GM21786 (cell line): ENCODE results near the gene LMO1.

Experiments
- ATAC-seq: cut with Tn5 transposase; IDR thresholded peaks from one replicate; pipeline ENCODE4 v1.9.1; 2021; ENCODE audit not compliant: unreplicated experiment

LMO1 gene

DNA sequence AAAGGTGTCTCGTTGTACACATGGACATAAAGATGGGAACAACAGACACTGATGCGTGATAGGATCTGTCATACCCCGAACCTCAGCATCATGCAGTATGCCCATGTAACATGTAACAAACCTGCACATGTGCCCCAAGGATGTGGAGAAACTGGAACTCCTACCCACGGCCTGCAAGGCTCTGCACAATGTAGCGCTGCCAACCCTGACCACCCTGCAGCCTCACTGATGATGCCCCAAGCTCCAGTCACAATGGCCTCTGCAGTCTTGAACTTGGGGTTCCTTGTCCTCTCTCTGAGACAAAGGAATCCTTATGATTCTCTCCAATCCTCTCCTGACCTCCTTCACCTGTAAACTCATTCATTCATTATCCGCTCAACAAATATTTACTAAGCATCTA, 14.2 kb downstream of the LMO1 start:
- ATAC-seq: no peak

DNA sequence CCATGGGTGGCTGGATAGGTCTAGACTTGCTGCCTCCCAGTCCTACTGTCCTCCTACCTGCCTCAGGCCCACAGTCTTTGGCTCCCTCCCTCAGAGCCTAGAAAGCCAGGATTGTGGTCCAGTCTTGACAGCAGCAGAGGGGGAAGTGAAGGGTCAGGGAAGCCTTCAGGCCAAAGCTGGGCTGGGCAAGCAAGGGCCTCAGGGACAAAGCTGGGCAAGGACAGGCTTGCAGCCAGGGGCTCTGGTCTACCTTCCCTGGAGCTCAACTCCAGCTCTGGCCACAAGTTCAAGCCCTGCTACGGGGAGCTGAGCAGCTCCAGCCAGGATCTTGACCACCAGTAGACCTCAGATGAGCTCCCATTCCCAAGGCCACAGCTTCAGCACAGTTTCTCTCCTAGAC, 14.9 kb downstream of the LMO1 start:
- ATAC-seq: no peak

DNA sequence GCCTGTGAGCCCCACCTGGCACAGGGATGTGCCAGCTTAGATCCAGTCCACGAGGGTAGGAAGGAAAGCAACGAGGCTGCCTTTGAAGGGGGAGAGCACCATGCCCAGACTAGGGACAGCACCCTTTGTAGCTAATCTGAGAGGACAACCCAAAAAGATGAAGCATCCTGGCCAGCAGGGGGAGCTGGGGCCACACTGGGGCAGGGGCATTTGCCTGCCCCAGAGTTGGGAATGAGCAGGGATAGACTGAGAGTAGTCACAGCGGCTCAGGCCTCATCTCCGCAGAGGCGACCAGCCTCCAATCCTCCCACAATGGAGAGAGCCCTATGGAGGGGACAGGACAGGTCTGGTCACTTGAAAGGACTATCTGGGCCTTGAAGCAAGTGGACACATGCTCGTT, 16.4 kb downstream of the LMO1 start:
- no peak for ATAC-seq

DNA sequence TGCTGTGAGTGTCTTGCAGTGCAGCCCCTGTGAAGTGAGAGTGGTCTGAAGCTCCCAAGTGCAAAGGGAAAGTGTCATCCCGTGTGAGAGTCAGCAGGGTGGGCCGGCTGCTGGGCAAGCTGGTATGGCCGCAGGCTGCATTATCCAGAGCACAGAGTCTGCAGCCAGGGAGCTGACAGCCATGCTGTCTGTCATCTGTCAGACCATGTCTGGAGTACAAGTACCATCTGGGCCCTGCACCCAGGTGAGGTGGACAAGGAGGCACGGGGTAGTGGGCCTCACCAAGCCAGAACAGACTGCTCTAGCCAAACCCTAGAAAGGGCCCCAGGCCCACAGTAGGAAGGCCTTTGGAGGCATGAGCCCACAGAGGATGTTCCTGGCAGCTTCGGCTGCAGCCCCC, 20.2 kb downstream of the LMO1 start:
- ATAC-seq: no peak

DNA sequence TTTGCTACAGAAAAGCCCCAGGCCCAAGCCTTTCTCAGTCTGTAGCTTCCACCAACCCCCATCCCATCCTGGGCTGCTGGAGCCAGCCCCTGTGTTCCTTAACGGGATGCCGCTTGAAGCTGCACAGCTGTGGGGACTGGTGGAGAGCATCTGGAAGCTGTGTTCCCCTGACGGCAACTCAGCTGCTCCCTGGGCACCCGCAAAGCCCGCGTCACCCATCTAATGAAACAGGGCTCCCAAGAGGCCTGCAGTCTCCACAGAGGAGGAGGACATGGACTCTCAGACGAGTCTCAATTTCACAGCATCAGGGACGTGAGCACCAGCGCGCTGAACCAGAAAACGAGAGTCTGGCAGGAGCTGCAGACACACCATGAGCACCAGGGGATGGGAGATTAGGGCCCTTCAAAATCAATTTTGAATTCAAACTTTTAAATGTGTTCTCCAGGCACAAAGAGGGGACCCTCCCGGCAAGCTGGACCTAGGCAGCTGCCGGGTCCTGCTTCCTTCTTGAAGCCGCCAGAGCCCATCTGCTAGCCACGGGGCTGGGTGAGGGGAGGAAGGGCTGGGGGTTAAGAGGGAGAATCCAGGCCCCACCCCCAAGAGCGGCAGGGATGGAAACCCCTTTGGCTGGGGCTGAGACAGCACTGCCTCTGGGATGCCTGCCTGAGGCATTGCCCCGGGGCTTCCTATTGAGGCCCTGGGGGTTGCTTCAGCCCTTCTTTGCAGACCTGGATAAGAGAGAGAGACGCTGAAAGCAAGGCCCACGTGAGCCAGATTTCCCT, 21.0 kb downstream of the LMO1 start:
- no peak for ATAC-seq

DNA sequence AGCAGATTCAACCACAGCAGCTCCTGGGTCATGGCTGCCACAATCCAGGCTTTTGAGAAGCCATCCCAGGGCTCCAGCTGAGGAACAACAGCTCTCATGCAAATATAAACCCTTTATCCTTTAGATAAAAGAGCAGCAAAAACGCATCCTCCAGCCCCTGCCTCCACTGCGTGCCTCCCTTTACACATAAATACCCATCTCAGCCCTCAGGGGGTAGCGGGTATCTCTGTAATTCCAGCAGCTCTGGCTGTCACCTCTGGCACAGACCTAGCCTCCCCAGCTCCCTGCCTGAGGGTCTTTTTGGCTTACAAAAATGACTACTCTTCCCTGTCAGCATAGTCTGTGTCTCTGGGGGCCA, 21.6 kb downstream of the LMO1 start:
- no peak for ATAC-seq

DNA sequence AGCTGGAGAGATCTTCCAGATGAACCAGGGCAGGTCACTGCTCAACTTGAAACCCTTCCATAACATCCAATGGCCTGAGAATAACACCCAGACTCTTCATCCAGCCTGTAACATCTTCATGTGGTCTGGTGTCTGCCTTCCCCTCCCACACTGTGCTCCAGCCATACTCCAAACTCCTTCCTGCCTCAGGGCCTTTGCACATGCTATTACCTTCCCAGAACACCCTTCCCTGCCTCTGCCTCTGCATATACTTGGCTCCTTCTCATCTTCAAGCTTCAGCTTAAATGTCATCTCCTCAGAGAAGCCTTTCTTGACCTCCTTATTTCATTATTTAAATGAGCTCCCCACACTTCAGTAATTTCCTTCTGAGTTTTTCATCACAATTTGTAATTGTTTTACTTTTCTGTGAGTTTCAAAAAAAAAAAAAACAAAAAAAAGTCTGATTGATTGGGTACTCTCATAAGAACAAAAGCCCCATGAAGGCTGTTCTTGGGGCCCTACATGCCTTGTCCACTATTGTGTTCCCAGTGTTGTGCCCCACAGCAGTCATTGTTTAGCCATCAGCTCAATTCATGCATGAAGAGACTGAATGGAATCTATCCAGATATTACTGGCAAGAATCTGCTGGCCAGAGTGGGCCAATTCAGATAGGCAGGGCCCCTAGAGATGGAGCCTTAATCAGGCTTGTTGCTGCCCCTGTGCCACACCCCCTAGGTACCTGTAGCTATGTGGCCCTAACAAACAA, 22.1 kb downstream of the LMO1 start:
- ATAC-seq: no peak

DNA sequence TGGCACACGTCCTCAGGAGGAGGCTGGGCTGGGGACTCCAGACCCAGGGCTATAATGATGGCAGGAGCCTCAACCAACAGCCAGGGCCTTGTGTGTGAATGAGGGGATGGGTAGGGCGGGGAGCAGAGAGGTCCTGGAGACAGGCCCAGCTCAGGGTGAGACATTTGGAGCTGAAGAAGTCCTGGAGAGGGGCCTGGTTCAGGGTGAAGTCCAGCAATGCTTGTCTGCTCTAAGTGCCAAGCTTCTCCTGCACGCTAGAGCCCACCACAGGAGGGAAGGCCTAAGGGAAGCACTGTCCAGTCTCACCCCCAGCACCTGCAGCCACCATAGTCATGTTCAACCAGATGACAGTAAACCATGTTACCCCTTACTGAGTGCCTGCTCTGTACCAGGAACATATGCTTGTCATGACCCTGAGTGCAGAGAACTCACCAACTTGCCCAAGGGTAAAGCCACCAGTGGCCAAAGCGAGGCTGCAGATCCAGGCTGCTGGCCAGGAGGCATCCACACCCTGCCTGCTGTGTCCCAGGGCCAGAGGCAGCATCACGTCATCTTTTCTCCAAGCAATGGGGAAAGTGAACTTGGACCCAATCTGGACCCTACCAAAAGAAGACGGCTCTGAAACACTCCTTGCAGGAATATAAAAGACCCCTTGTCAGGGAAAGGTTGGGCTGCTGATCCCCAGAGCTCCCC, 24.0 kb downstream of the LMO1 start:
- ATAC-seq: no peak

DNA sequence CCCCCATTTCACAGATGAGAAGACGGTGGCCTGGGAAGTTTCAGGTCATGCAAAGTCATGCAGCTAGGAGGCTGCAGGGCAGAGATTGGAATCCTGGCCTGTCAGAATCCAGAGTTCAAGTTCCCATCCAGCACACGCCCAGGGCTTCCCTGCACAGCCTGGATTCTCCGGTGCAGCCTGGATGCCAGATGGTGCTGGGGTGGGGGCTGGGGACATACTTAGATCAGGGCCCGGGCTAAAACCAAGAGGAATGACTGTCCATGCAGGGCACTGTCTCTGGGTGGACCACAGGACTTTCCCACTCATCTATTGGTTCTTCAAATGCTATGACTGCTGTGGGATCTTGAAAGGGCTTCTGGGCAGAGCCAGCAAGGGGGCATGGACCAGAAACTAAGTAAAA, 24.6 kb downstream of the LMO1 start:
- no peak for ATAC-seq

DNA sequence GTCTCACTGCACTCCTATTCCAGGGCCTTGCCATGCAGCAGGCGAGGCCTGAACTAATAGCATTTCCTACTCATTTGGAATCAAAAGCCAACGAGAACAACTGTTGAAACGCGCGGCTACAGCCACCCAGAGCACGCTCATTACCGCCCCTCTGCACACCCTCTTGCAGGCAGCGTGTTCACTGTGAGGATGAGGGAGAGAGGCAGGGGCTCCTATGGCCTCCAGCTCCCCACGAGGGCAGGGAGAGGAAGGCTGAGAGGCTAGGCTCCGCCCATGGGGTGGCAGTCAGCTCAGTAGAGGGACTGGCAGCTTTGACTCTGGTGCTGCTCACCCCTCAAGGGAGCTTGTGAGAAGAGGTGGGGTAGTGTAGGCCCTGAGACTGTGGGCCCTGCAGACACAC, 26.2 kb downstream of the LMO1 start:
- ATAC-seq: no peak

DNA sequence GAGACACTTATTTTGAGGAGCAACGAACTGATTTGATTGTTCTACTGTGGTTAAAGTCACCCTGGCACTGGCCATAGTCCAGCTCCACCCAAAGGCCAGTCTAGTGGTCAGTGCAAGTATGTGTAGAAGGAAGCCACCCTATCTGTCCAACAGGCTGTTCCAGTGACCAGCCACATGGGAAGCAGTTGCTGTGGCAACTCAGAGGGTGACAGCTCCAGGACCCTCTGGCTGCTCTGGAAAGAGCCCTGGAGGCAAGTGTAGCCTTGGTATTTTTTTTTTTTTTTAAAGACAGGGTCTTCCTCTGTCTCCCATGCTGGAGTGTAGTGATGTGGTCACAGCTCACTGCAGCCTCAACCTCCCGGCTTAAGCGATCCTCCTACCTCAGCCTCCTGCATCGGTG, 27.8 kb downstream of the LMO1 start:
- no peak for ATAC-seq

DNA sequence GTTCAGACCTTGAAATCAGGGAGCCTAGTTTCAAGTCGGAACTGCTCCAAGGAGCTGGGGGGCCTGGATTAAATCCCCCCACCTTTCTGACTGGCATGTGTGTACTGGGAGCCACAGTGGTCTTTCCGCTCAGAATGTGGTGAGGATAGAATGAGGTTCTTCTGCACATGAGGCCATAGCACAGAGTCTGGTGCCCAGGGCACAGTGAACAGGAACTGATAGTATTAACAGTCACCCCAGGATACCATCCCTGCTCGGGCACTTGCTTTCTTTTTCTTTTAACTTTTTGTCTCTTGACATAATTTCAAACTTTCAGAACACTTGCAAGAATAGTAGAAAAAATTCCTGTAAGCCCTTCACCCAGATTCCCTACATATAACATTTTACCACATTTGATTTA, 28.8 kb downstream of the LMO1 start:
- ATAC-seq: no peak

DNA sequence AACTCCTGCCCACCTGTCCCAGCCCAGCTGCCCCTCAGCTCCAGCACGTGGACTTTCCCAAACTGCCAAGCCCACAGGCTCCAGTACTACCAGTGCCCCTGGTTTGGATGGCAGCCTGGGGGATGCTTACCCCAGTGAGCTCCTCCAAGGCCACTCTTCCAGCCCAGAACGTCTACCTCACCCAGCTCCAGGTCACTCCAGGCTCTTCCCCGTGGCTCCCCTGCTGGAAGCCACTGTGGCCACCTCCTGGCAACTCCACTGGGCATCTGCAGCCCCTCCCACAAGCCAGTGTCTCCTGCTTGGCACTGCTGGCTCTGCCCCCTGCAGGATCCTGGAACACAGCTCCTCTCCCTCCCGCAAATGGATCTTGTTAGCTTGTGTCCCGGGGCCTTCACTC, 29.3 kb downstream of the LMO1 start:
- ATAC-seq: no peak

DNA sequence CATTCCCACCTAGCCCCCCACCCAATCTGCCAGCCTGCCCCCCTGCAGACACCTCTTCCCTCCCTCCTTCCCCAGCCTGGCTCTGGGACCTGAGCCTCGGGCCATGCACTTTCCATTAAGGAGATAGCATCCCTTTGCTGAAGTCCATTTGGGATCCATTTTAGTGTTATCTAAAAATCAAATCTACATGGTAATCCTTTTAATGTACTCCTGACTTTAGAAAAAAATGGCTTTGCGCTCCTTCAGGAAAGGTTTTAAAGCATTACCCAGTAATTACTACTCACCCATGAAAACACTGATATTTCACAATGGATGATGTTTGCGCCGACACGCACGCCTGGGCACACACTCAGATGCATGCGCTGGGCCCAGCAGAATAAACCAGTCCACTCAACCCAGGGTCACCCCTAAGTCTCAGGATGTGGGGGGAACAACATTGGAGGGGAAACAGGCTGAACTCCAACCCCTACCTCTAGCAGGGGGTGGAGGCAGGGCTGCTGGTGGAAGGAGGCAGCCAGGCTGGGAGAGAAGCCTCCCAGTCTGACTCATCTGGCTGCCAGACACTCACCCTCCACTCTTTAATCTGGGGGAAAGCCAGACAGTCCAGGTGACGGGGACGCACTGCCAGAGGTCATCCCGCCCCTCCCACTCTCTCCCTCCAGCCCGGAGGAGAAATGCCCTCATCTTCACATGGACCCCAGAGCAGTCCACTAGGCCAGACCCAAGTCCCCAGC, 29.8 kb downstream of the LMO1 start:
- ATAC-seq: no peak

DNA sequence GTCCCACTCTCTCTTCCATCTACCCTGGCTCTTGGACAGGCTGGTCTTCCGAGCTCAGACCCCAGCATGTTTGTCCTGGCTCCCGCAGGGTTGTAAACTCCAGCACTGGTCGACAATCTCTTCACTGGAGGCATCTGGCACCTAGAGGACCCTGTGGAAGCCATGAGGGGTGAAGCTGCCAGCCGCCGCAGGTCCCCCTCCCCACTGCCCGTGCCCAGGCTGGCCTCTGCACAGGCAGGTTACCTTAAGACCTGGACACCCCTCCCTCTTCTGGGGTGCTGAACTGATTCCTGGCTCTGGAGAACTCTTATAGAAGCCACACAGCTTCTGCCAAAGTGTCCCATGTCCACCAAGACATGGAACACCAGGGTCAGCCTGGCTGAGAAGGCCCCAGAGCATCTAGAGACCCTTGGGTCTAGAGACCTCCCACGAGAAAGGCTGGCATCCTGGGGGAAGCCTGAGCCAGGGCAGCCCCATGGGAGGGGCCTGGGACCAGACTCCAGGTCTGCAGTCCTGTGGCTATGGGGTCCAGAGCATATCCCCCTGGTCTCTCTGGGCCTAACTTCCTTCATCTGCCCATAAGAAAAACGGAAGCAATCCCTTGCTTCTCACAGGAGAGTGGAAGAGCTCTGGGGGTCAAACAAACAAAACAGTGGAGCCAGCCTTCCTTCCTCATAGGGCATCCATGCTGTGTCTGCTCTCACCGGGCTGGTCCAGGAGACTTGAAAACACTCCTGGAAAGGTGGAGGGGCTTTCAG, 30.6 kb downstream of the LMO1 start:
- no peak for ATAC-seq

DNA sequence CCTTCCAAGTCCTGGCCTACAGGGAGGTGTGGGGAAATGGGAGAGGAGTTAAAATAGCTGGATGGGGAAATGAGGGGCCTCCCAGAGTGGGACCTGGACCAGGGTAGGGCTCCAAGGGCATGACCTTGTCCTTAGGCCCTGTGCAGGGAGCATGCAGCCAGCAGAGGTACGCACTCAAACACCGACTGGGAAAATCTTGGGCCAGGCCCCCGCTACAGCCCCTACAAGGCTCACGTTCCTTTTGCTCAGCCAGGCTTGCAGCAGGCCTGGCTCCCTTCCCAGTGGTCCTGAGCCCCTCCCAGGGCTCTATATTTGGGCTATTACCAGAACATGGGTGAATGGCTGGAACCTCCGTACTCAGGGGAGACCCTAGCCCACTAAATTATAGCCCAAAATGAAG, 31.3 kb downstream of the LMO1 start:
- no peak for ATAC-seq

DNA sequence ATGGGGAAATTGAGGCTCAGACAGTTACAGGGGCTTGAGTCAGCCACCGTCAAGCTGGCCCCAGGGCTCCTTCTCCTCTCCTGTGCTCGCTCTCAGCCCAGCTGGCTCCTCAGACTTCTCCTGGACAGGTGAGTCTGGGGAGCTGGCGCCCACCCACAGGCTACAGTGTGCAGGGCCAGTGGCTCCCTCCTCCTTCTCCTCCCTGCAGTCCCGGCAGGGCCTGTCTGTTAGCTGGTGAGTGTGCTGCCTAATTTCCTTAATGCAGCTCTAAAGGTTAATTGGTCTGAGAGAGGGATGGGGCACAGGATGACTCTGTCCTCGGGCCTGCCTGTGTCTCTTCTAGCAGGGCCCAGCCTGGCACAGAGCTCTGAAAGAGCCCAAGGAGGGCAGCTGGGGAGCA, 31.7 kb downstream of the LMO1 start:
- ATAC-seq: no peak

DNA sequence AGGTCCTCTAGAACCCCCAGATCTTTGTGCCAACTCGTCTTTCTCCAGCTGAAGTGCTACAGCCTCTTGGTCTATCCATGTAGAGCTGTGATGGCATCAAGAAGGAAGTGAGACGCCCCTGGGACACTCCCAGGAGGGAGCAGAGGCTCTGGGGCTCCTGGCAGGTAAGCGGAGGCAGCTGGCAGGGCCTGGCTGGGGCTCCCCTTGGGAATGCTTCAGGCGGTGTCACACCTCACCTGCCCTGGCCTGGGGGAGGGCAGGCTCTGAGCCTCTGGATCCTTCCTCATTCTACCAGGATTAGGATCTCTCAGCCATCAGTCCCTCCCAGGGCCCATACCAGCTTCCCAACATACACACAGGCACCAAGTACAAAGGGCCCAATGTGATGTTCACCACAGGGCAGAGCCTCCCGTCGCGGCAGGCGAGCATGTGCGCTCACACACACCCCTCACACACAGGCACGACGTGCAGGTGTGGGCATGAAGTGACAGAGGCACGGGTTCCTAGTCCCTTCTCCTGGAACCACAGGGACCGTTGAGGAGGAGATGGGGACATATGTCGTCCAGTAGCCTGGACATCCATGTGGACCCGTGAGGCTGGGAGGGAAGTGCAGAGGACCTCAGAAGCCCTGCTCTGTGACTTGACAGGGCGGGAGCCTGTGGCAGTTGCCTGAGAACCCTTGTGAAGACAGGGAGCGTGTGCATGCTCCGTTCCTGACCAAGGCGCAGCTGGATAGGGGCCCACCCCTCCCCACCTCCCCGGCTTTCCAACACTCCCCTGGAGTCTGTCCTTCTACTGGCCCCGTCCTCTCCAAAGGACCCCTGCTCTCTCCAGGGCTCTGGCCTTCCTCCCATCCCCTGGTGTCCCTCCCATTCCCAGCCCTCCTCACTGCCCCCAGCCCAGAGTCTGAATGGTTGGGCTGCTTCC, 32.5 kb downstream of the LMO1 start:
- ATAC-seq: no peak

DNA sequence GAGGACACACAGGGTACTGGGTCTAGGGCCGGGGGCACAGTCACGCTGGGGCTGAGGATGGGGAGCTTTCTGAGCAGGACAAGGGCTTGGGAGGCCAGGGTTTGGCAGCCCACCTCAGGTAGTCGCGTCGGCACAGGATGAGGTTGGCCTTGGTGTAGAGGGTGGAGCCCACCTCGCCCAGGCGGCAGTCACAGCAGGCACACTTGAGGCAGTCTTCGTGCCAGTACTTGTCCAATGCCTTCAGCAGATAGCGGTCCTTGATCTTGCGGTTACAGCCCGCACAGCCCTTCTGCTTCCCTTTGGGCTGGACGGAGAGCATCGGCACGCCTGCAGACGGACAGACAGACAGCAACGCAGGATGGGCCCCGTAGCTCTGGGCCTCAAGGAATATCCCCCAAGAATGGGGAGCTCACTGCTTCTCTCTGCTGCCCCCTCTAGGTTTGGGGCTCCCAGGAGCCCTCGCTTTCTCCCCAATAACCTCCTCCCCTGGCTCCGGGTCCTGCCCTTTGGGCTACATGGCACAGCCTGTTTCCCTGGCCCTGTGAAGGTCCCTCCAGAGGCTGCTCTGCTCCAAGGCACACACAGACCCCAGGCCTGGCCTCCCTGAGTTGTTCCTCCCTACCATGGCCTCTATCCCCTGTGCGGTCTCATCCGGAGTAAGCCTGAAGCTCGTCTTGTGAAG, 33.4 kb downstream of the LMO1 start:
- no peak for ATAC-seq
